SH-SY5Y (cell line): ENCODE data around the gene OSBPL5.

Source experiments
- GATA2 ChIP-seq: IDR thresholded peaks from 2 replicates; pipeline ENCODE4 v1.6.1; 2011; ENCODE audit warnings: mild to moderate bottlenecking, low read depth, low read length
- GATA3 ChIP-seq: IDR thresholded peaks from 2 replicates; pipeline ENCODE4 v1.6.1; 2011; ENCODE audit warnings: low read depth, mild to moderate bottlenecking, low read length, moderate library complexity

DNA sequence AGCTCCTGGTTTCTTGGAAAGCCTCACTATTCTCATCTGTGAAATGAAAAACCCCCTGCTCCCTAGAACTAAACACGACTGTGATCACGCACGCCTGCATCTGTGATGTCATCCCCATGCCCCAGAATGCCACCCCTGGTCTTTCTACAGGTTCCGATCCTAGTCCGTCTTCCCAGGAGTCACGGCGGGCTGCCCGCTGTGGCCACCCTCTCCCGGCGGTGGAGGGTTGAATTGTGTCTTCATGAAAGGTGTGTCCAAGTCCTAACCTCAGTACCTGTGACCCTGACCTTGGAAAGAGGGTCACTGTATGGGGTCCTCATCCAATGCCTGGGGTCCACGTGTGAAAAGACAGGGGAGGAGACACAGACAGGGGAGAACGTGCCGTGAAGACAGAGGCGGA lies 14.4 kb downstream of the OSBPL5 start:
- TF ChIP-seq GATA3 (no peak), GATA2 (no peak)
